Heart left ventricle (tissue), 16 donors: ENCODE measurements around the gene MEIKIN. TPM values are rescaled to one million over a fixed set of nuclear protein-coding genes. Genes with fewer than 3 reads are reported as not detected.

Experiments
- ATAC-seq, 4 donors: fragments of 200-7000 bp; cut with Tn5 transposase; one replicate each; pipeline ENCODE4 v1.9.1; 2020 to 2022; ENCODE audit warnings: moderate library complexity in 4 of 4, mild to moderate bottlenecking in 3 of 4, moderate number of reproducible peaks in 1 of 4
- DNase-seq, 5 donors: peaks; one replicate each; pipeline ENCODE4 v3.0.0-alpha.2; 2020
- H3K27ac ChIP-seq, 12 donors: fragments of 200-600 bp; sonication (generic) in 4 of 12; one replicate each; pipeline versions ENCODE4 v1.5.0 to v1.8.0; 2016 to 2022; ENCODE audit warnings: mild to moderate bottlenecking in 2 of 12
- H3K27me3 ChIP-seq, 9 donors: fragments of 200-600 bp; sonication (generic) in 2 of 9; one replicate each; pipeline versions ENCODE4 v1.5.1 to v1.8.0; 2016 to 2022; ENCODE audit warnings: mild to moderate bottlenecking in 3 of 9
- H3K36me3 ChIP-seq, 9 donors: fragments of 200-600 bp; sonication (generic) in 2 of 9; one replicate each; pipeline versions ENCODE4 v1.5.0 to v1.8.0; 2018 to 2022; ENCODE audit warnings: mild to moderate bottlenecking in 2 of 9
- H3K4me1 ChIP-seq, 12 donors: fragments of 200-600 bp; sonication (generic) in 4 of 12; one replicate each; pipeline versions ENCODE4 v1.5.0 to v1.8.0; 2016 to 2022; ENCODE audit warnings: mild to moderate bottlenecking in 3 of 12
- H3K4me3 ChIP-seq, 12 donors: fragments of 200-600 bp; sonication (generic) in 4 of 12; one replicate each; pipeline versions ENCODE4 v1.5.0 to v1.8.0; 2017 to 2022; ENCODE audit warnings: mild to moderate bottlenecking in 9 of 12, moderate library complexity in 4 of 12
- H3K9me3 ChIP-seq, 12 donors: fragments of 200-600 bp; sonication (generic) in 4 of 12; one replicate each; pipeline versions ENCODE4 v1.5.0 to v1.8.0; 2016 to 2022; ENCODE audit warnings: mild to moderate bottlenecking in 1 of 12
- POLR2A ChIP-seq, 2 donors: fragments of 450-650 bp; IDR thresholded peaks; one replicate each; pipeline ENCODE4 v1.6.1; 2017; ENCODE audit warnings: antibody characterized with exemption in 2 of 2, mild to moderate bottlenecking in 2 of 2, moderate library complexity in 2 of 2
- WGBS, 4 donors: extraction: QIAGEN DNeasy Blood & Tissue Kit in 2 of 4; methylation state at CpG; one replicate each; pipeline versions ENCODE4 v1.1.5 to v1.1.7; 2013 to 2018; 5-methylcytosine and 5-hydroxymethylcytosine counted together
- intact Hi-C, 10 donors: fragments of 100-400 bp; cut with DNase I; formaldehyde crosslinking; loops; one replicate each; pipeline versions ENCODE4 v1.11.1 to v1.14.2; 2022
- polyA plus RNA-seq, 2 donors: library from polyadenylated mRNA; stranded (reverse); fragments of 200-250 nt; gene quantifications; one replicate each; pipeline ENCODE4 v1.2.3, GENCODE V29; 2013
- total RNA-seq, 9 donors: library from RNA; depleted of rRNA in 2 of 9; stranded (reverse); fragments of >200 nt in 2 of 9; fragmentation: NEBNext Ultra II Directional in 3 of 9; extraction: Animal tissue kit (Norgen Biotek cat#: 25700) in 3 of 9; gene quantifications; one replicate each; pipeline versions ENCODE4 v1.1.0 to v1.2.4, GENCODE V29; 2016 to 2023
- TF ChIP-seq, protein P1 (sequence below), 12 donors: fragments of 200-600 bp; sonication (generic) in 4 of 12; IDR thresholded peaks; one replicate each; pipeline versions ENCODE4 v1.5.0 to v1.8.0; 2018 to 2022; ENCODE audit warnings: antibody characterized with exemption in 12 of 12, mild to moderate bottlenecking in 5 of 12
- donor health status: ischemic (EF 13 %, LVEDD 7.1; RV severe dilation, severe dysfunction).
- donor health status: healthy with polysubstance abuse.
- donor health status: DM: no; HTN: yes; CAD: no.
- donor health status: DM: no; HTN: no; CAD: no.
- donor health status: ischemic (EF 25% LVEDD 6.9; RV normal size, moderate dysfunction).
- donor health status: ischemic (EF 25% LVEDD 5.7; RV mildly dilated, moderate dysfunction).
- donor health status: healthy.
- donor health status: DM: yes; HTN: yes; CAD: no.
- donor health status: ischemic (EF 35%, LVEDD 5.7; RV mildly dilated, moderate dysfunction).
- donor health status: nonischemic (EF 11% LVEDD 7.7; RV severe dilation, severe dysfunction).
- donor health status: DM: yes; HTN: yes; CAD: no.
- donor health status: PGD.
- donor health status: ischemic (EF 29% LVEDD 5.4; RV normal size, mild dysfunction).
- donor health status: nonischemic (EF 23%, LVEDD 6.1; RV moderate dilation, normal function).

Gene MEIKIN
- total and polyA plus RNA-seq, 11 donors = 0.07 to 0.63 TPM; not detected in 9

DNA sequence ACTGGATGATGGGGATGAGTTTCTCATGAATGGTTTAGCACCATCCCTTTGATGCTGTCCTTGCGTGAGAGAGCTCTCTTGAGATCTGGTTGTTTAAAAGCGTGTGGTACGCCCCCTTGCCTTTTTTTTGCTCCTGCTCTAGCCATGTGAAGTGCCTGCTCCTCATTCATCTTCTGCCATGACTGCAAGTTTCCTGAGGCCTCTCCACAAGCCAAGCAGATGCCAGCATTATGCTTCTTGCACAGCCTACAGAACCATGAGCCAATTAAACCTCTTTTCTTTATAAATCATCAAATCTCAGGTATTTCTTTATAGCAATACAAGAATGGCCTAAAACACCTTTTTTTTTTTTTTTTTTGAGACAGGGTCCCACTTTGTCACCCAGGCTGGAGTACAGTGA is 181.5 kb downstream of the MEIKIN start:
- Histone ChIP-seq H3K27ac (no peak overlapping the region), H3K4me3 (no peak overlapping the region), H3K27me3 (no peaks in the 10 kb centered on the region), H3K36me3 (peaks cover 0 to 11% (median 0%) of the 10 kb centered on the region in 9 donors), H3K4me1 (peaks cover 0 to 48% (median 31%) of the 10 kb centered on the region in 12 donors), H3K9me3 (peaks cover 0 to 10% (median 0%) of the 10 kb centered on the region in 12 donors)
- WGBS, 4 donors = 95 to 100% (median 98%) methylated on average over 3 of the region's 3 CpGs
- DNase-seq (no peak), ATAC-seq (no peak)
- TF ChIP-seq POLR2A (IDR thresholded peaks at IDR 0.05) = no peak
- TF ChIP-seq, protein P1, sequence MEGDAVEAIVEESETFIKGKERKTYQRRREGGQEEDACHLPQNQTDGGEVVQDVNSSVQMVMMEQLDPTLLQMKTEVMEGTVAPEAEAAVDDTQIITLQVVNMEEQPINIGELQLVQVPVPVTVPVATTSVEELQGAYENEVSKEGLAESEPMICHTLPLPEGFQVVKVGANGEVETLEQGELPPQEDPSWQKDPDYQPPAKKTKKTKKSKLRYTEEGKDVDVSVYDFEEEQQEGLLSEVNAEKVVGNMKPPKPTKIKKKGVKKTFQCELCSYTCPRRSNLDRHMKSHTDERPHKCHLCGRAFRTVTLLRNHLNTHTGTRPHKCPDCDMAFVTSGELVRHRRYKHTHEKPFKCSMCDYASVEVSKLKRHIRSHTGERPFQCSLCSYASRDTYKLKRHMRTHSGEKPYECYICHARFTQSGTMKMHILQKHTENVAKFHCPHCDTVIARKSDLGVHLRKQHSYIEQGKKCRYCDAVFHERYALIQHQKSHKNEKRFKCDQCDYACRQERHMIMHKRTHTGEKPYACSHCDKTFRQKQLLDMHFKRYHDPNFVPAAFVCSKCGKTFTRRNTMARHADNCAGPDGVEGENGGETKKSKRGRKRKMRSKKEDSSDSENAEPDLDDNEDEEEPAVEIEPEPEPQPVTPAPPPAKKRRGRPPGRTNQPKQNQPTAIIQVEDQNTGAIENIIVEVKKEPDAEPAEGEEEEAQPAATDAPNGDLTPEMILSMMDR (IDR thresholded peaks at IDR 0.05) = no peak
- intact Hi-C loops = no loop called here

GRCh38 chr5:131760793-131761192 is 184.7 kb downstream of the MEIKIN start:
- H3K27ac ChIP-seq = peak overlapping the region in 1 of 12 donors; percentile 16

GRCh38 chr5:131759704-131760103 is 185.8 kb downstream of the MEIKIN start:
- 96 to 98% (median 97%) methylated on average over 1 of the region's 1 CpG for WGBS, 4 donors
- DNase-seq (no peak), ATAC-seq (no peak)
- Histone ChIP-seq H3K4me1 (peaks cover 0 to 60% (median 36%) of the 10 kb centered on the region in 12 donors), H3K27me3 (no peaks in the 10 kb centered on the region), H3K27ac (peak overlapping the region in 2 of 12 donors; percentile 16 to 81), H3K36me3 (peaks cover 0 to 10% (median 0%) of the 10 kb centered on the region in 9 donors), H3K9me3 (peaks cover 0 to 7% (median 0%) of the 10 kb centered on the region in 12 donors), H3K4me3 (no peak overlapping the region)
- intact Hi-C loops = loop anchor here in 3 of 10 donors (5.0 kb wide), 1 partner anchor 38 kb away; the partner anchor contains the start of gene FNIP1 (in 3 of the 3)
- TF ChIP-seq, protein P1 (IDR thresholded peaks at IDR 0.05) = no peak
- no peak for TF ChIP-seq POLR2A (IDR thresholded peaks at IDR 0.05)

More at GRCh38 chr5:131760793-131761192, 184.7 kb downstream of the MEIKIN start:
- H3K9me3 ChIP-seq = peaks cover 0 to 7% (median 0%) of the 10 kb centered on the region in 12 donors
- no peaks in the 10 kb centered on the region for H3K27me3 ChIP-seq
- intact Hi-C loops = no loop called here
- no peak for ATAC-seq
- DNase-seq = no peak
- TF ChIP-seq POLR2A (IDR thresholded peaks at IDR 0.05) = no peak
- TF ChIP-seq, protein P1 (IDR thresholded peaks at IDR 0.05) = no peak
- H3K36me3 ChIP-seq = peaks cover 0 to 11% (median 0%) of the 10 kb centered on the region in 9 donors
- WGBS, 4 donors = 41 to 62% (median 52%) methylated on average over 2 of the region's 2 CpGs
- H3K4me3 ChIP-seq = no peak overlapping the region
- H3K4me1 ChIP-seq = peaks cover 0 to 59% (median 39%) of the 10 kb centered on the region in 12 donors

GRCh38 chr5:131758520-131758900 is 187.0 kb downstream of the MEIKIN start:
- Histone ChIP-seq H3K9me3 (peaks cover 0 to under 1% (median 0%) of the 10 kb centered on the region in 12 donors), H3K4me3 (peak overlapping the region in 2 of 12 donors; percentile 4 to 24), H3K36me3 (no peaks in the 10 kb centered on the region), H3K4me1 (peaks cover 0 to 71% (median 40%) of the 10 kb centered on the region in 12 donors), H3K27me3 (no peaks in the 10 kb centered on the region), H3K27ac (peak overlapping the region; percentile 37 to 83 (median 70))
- peak; percentile 88 to 90 (median 89) for ATAC-seq
- TF ChIP-seq, protein P1 (IDR thresholded peaks at IDR 0.05) = no peak
- no peak for TF ChIP-seq POLR2A (IDR thresholded peaks at IDR 0.05)
- intact Hi-C loops = loop anchor here in 3 of 10 donors (5.0 kb wide), 1 partner anchor 39 kb away; the partner anchor contains the start of gene FNIP1 (in 3 of the 3)
- no peak for DNase-seq
- WGBS, 4 donors = 15 to 22% (median 16%) methylated on average over 3 of the region's 3 CpGs
